ENCODE results near the gene FABP3. TPM values are rescaled to one million over a fixed set of nuclear protein-coding genes. Genes with fewer than 3 reads are reported as not detected.

Gene FABP3
- total and polyA plus RNA-seq, 2 of the 8 experiments (the other 6 are each of a cell fraction or from before 2014, with no cell fraction given), result 34.8 to 43.9 TPM

DNA sequence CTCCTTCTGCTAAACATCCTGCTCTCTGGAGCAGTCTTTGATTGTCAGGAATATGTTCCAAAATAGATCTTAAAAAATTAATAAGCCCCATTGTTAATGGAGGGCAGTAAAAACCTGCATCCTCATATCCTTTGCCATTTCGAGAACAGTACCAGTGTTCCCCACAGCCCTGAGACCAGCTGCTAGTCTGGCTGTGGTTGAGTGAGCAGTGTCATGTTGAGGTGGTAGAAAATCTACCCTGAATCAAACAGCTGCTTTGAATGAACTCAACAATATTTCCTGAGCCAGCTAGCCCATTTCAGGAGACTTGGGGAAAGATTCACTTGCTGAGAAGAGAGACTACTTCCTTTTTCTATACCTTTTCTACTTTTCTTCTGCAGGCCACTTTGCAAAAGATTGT lies 24.4 kb downstream of the FABP3 start:
- Histone ChIP-seq H4K91ac (replicated peaks; ENCODE audit: insufficient read length, low read length) (no peak overlapping the region), H3K9ac (replicated peaks in 1 of 4; ENCODE audit: extremely low read depth in 1 of 4, low read depth in 3 of 4, low read length in 3 of 4) (no peak overlapping the region), H4K8ac (ENCODE audit: extremely low read depth, insufficient read depth, low read length) (no peak overlapping the region), H2AFZ (ENCODE audit: low read length) (no peak overlapping the region), H2BK15ac (ENCODE audit: low read length) (no peak overlapping the region), H3K27me3 (replicated peaks in 1 of 4; ENCODE audit: control insufficient read depth in 3 of 4, extremely low read depth in 1 of 4, insufficient read depth in 3 of 4, low read length in 3 of 4) (no peaks in the 10 kb centered on the region), H4K5ac (ENCODE audit: insufficient read length, low read depth, low read length) (no peak overlapping the region), H3K4me3 (ENCODE audit: extremely low read depth in 1 of 4, insufficient read depth in 2 of 4, low read depth in 3 of 4, low read length in 4 of 4) (no peak overlapping the region), H2BK120ac (replicated peaks; ENCODE audit: low read depth, low read length) (no peak overlapping the region), H3K23me2 (ENCODE audit: low read depth, low read length) (no peaks in the 10 kb centered on the region), H3K79me1 (ENCODE audit: low read depth, low read length) (no peaks in the 10 kb centered on the region), H3K4me2 (ENCODE audit: insufficient read depth in 1 of 2, low read depth in 2 of 2, low read length in 2 of 2) (no peak overlapping the region), H2BK5ac (ENCODE audit: low read depth, low read length) (no peak overlapping the region), H3K36me3 (ENCODE audit: control insufficient read depth in 2 of 4, insufficient read depth in 4 of 4, low read length in 3 of 4) (peaks cover 0 to 46% (median 15%) of the 10 kb centered on the region in 4 experiments; a peak in 7 of 8 replicates), H3K18ac (ENCODE audit: extremely low read depth, low read length) (no peak overlapping the region), H2AK5ac (ENCODE audit: low read depth, low read length) (no peak overlapping the region), H3K27ac (ENCODE audit: low read depth, low read length) (no peak overlapping the region), H3K23ac (ENCODE audit: insufficient read length) (no peak overlapping the region), H3K4me1 (replicated peaks in 1 of 4; ENCODE audit: control insufficient read depth in 3 of 4, insufficient read depth in 4 of 4, low read length in 3 of 4) (no peaks in the 10 kb centered on the region), H3K56ac (replicated peaks; ENCODE audit: insufficient read length, low read depth, low read length) (no peak overlapping the region), H2BK20ac (ENCODE audit: low read length) (no peak overlapping the region), H3K79me2 (ENCODE audit: control insufficient read depth in 1 of 2, insufficient read depth in 2 of 2, low read length in 2 of 2) (no peaks in the 10 kb centered on the region), H2BK12ac (ENCODE audit: low read depth, low read length) (no peak overlapping the region), H3K4ac (replicated peaks; ENCODE audit: insufficient read length, low read depth, low read length) (no peak overlapping the region), H3K9me3 (ENCODE audit: insufficient read depth in 2 of 2, low read depth in 1 of 2, low read length in 1 of 2) (no peaks in the 10 kb centered on the region), H3K14ac (ENCODE audit: insufficient read length) (no peak overlapping the region), H4K20me1 (replicated peaks in 1 of 2; ENCODE audit: control insufficient read depth in 1 of 2, insufficient read depth in 2 of 2, low read length in 2 of 2) (no peaks in the 10 kb centered on the region)
- CTCF ChIA-PET (ENCODE audit: partially characterized antibody), result interaction anchor here (0.8 to 1.4 kb wide), 4 partner anchors 13 to 201 kb away, joined by 3 to 5 read pairs (median 3); no protein-coding TSS in a partner anchor
- WGBS, 2 experiments (ENCODE audit: extremely low coverage in 1 of 2, insufficient coverage in 1 of 2, insufficient read length in 1 of 2, insufficient replicate concordance in 2 of 2, low coverage in 1 of 2, low lambda C conversion rate in 2 of 2, missing lambda C conversion rate in 1 of 2), result 87% methylated on average over 1 of the region's 1 CpG; no CpG with 5 or more reads in 1 of the 2 experiments
- DNase-seq (ENCODE audit: low read depth in 1 of 2, low spot score in 2 of 2) (no peak), FAIRE-seq (no peak)
- POLR2A ChIA-PET (ENCODE audit: partially characterized antibody), result interaction anchor here (0.5 to 0.8 kb wide), 2 partner anchors 71 to 397 kb away, joined by 3 read pairs; no protein-coding TSS in a partner anchor
- TF ChIP-seq, protein P1, sequence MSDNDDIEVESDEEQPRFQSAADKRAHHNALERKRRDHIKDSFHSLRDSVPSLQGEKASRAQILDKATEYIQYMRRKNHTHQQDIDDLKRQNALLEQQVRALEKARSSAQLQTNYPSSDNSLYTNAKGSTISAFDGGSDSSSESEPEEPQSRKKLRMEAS (IDR thresholded peaks at IDR 0.05), result no peak
- TF ChIP-seq SUZ12 (IDR thresholded peaks at IDR 0.05; ENCODE audit: low read length) (no peak), USF2 (IDR thresholded peaks at IDR 0.05; ENCODE audit: low read length) (no peak), CBX8 (IDR thresholded peaks at IDR 0.05; ENCODE audit: borderline replicate concordance, low read depth, low read length) (no peak), SP4 (IDR thresholded peaks at IDR 0.05; ENCODE audit: low read length) (no peak), SP1 (IDR thresholded peaks at IDR 0.05; ENCODE audit: low read depth, low read length) (no peak)

All from H1 (cell line).